GM19099 (cell line): Measurements from ENCODE around the gene TPST2.

Experiments
- POLR2A ChIP-seq: IDR thresholded peaks from 3 replicates; pipeline ENCODE4 v1.6.1; 2011; ENCODE audit warnings: low read depth; ENCODE audit not compliant: insufficient read length; ENCODE audit errors: extremely low read depth

Gene TPST2

GRCh38 chr22:26545827-26546226 lies 44.1 kb downstream of the TPST2 start:
- no peak for TF ChIP-seq POLR2A

GRCh38 chr22:26545385-26545784 lies 44.5 kb downstream of the TPST2 start:
- no peak for TF ChIP-seq POLR2A

- no peak for TF ChIP-seq POLR2A
Observed at GRCh38 chr22:26544489-26544888, 45.4 kb downstream of the TPST2 start.

DNA sequence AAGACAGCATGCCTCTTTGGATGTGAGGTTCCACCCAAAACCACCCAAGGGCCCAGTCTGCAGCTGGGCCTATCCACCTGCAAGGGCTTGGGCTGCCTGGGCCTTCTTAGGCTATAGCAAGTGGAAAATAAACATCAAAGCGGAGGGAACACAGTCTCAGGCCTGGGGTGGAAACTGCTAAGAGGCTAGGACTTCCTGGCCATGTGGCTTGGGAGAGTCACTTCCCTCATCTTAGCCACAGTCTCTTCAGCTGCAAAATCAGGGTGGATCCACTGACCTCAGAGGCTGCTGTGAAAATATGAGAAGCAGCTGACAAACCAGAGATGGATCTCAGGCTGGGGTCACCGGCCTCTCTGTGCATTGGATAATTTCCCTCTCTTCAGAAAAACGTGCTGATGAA lies 47.1 kb downstream of the TPST2 start:
- no peak for TF ChIP-seq POLR2A

DNA sequence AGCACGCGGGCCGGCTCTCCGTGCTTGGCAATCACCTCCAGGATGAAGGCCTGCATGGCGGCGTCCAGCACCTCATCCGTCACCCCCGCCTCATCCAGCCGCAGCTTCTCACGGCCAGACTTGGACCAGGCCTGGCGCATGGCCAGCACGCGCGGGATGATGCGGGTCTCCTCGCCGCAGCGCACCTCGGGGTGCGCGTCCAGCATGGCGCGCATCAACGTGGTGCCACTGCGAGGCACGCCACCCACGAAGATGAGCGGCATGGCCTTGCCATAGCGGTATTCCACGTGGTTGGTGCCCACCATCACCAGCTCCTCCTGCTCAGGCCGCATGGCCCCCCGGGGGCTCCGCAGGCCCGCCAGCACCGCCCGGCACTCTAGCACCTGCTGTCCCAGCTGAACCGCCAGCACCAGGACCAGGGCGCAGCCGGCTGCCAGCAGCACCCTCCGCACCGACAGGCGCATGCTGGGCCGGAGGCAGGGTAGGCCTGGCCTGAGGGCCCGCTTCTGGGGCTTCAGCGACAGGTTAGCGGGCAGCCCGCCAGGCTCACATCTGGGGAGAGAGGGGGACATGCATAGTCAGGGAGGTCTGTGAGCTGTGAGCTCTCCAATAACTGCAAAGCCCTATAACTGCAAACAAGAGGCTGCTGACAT lies 48.6 kb downstream of the TPST2 start:
- no peak for TF ChIP-seq POLR2A

DNA sequence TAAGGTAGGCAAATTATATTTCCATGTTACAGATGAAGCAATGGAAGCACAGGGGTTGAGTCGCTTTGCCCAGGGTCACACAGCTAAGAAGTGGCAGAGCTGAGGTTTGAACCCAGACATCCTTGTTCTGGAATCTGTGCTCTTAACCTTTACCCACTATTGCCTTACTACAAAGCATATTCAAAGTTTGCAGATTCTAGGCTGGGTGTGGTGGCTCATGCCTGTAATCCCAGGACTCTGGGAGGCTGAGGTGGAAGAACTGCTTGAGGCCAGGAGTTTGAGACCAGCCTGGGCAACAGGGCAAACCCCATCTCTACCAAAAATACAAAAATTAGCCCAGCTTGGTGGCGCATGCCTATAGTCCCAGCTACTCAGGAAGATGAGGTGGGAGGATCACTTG lies 49.8 kb downstream of the TPST2 start:
- no peak for TF ChIP-seq POLR2A

DNA sequence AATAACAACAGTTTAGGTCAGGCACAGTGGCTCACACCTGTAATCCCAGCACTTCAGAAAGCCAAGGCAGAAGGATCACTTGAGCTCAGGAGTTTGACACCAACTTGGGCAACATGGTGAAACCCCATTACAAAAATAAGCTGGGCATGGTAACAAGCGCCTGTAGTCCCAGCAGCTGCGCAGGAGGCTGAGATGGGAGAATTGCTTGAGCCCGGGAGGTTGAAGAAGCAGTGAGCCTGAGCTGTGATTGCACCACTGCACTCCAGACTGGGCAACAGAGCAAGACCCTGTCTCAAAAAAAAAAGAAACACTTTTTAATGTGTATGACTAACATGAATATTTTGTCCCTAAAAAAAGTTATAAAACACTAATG lies 53.2 kb downstream of the TPST2 start:
- no peak for TF ChIP-seq POLR2A

GRCh38 chr22:26536056-26536761 lies 53.7 kb downstream of the TPST2 start:
- TF ChIP-seq POLR2A = no peak

DNA sequence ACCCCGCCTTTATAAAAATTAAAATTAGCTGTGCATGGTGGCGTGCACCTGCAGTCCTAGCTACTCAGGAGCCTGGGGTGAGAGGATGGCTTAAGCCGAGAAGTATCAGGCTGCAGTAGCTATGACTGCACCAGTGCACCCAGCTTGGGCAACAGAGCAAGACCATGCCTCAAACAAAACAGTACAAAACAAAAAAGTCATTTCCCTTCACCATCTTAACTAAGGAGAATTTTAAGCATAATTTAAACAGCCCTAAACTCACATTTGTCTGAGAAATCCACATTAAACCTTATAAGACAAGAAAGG lies 54.4 kb downstream of the TPST2 start:
- no peak for TF ChIP-seq POLR2A

DNA sequence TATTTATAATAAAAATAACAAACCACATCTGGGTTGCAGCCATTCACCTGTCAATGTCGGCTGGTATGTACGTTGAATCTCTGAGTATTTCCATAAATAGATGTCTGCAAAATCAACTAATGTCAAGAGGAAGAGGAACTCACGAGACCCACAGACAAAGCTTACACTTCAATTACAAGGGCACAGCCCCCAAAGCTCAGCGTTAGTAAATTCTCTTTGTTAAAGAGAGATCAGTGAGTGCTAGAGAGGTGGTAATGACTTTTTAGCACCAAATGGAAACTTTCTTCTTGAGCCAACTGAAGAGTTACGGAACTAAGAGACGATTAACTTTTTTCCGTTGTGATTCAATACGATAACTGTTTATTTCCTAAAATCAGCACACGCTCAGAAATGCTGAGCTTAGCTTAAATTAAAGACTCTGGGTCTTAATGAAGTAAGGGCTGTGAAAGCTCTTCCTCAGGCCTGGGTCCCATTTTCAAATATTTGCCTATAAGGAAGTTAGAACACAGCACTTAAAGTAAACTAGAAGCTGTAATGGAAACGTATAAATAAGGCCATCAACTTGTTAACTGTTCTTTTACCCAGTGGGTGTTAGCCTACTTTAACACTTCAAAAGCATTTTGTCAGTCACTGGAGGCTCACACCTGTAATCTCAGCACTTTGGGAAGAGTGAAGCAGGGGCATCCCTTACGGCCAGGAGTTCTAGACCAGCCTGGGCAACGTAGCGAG lies 54.9 kb downstream of the TPST2 start:
- no peak for TF ChIP-seq POLR2A

DNA sequence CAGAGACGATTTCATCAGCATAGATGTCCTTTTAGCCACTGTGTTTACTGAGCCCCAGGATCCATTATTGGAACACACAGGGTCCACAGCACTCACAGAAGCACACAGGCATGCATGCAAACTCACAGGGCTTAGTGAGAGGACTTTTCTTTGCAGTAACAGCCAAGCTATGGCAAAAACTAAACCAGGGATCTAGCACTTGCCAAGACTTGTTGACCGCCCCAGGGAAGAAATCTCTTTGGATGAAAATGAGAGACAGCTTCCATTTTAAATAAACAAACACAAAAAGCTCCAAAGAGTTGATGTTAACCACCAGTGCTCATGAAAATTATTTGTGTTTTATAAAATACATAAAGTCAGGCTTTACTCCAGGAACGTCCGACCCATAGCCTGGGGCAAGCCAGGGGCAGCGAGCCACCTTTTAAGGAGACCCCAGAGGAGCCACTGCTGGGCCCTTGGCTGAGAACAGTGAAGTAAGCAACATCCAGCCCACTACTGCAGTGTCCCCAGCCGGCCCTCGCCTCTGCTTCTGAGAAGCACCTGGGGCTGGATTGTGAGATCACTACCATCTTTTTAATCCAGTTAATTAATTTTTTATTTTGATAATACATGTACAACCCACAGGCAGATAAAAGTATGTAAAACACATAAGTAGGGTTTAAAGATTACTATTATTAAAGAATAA lies 55.6 kb downstream of the TPST2 start:
- no peak for TF ChIP-seq POLR2A

DNA sequence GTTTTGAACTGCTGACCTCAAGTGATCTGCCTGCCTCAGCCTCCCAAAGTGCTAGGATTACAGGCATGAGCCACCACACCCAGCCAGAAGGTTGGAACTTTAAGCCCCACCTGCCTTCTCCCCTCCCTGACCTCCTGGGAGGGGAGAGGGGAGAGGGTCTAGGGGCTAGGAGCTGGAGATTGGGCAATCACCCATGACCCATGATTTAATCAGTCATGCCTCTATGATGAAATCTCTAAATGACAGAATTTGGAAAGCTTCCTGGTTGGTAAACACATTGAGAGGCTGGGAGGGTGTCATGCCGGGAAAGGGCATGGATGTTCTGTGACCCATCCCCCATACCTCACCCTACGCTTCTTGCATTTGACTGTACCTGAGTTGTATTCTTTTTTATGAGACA lies 60.6 kb downstream of the TPST2 start:
- no peak for TF ChIP-seq POLR2A

DNA sequence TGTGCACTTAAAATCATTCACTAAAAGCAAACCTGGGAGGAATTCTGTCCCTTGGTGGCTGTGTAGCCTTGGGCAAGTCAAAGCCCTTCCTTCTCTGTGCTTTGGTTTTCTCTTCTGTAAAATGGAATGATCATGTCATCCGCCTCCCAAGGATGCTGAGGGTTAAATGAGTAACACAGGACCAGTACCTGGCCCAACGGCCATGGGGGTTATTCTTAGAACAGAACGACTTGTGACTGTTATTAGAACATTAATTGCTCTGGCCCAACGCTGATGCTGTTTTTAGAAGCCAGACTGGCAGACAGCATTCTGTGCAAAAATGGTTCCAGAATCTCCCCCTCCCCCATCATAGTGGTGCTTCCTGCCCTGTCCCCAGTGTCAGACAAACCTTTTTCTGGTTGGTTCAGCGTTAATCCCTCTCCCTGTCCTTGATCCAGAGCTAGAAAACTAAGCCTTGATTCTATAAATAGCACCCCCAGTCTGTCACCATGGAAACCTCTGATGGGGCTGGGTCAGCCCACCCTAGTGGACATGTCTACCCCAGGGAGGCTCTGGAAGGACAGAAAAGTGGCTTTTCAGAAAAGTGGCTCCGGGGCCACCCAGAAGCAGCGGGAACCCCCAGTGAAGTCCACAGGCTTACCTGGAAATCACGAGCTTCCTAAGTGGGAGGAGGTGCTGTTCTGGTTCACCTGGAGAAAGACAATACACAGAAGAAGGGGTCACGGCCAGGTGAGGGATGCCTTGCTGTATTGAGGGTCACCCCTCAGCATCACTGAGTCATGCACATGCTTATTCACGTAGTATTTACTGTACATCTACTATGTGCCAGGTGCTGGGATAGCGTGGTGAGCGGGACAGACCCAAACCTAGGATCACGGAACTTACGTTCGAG lies 62.1 kb downstream of the TPST2 start:
- no peak for TF ChIP-seq POLR2A

GRCh38 chr22:26527167-26527566 lies 62.8 kb downstream of the TPST2 start:
- TF ChIP-seq POLR2A = no peak
